Measurements from ENCODE around the gene KIAA2012.

DNA sequence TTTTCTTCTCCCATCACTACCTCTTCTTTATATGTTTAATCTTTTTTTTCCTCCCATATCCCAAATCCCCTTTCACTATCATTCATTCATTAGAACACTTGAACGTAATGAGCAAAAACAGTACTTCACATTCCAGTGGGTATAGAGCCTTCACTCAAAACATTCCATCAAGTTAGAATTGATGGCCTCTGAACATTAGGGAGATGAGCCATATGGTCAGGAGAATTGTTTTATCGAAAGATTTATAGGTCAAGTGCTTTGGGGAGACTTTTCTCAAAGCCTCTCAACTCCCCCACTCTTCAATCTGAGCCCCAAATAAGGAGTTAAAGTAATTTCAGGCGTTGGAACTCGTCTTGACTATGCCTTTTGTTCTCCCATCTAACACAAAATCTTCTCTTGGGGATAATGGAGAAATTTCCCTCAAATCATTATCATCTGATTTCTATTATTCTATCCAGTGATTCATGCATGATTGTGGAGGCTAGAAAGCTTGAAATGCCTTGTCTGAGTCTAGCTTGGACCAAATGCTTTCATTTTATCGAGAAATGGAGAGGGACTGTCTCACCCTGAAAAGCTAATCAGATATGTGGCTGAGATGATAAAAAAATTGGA is 79.2 kb downstream of the KIAA2012 start:
- TF ChIP-seq, protein P1, sequence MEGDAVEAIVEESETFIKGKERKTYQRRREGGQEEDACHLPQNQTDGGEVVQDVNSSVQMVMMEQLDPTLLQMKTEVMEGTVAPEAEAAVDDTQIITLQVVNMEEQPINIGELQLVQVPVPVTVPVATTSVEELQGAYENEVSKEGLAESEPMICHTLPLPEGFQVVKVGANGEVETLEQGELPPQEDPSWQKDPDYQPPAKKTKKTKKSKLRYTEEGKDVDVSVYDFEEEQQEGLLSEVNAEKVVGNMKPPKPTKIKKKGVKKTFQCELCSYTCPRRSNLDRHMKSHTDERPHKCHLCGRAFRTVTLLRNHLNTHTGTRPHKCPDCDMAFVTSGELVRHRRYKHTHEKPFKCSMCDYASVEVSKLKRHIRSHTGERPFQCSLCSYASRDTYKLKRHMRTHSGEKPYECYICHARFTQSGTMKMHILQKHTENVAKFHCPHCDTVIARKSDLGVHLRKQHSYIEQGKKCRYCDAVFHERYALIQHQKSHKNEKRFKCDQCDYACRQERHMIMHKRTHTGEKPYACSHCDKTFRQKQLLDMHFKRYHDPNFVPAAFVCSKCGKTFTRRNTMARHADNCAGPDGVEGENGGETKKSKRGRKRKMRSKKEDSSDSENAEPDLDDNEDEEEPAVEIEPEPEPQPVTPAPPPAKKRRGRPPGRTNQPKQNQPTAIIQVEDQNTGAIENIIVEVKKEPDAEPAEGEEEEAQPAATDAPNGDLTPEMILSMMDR (optimal IDR thresholded peaks at IDR 0.05 in 1 of 3, IDR thresholded peaks at IDR 0.05 in 1 of 3, conservative IDR thresholded peaks at IDR 0.05 in 1 of 3; ENCODE audit: extremely low read depth in 1 of 3, insufficient read depth in 2 of 3, low read length in 3 of 3), result no peak
- no peak for TF ChIP-seq EZH2 (IDR thresholded peaks at IDR 0.05; ENCODE audit: low read length)
